T-helper 1 cell treated with Interleukin-12 subunit alpha and Interleukin-12 subunit beta and Interleukin-4 antibody, amounts not matched to agents 30 μg/mL and 1 μg/mL, for 36 hours (primary cell): ENCODE data around the gene KCNG2.

ENCODE experiments used
- H3K27ac Mint-ChIP-seq: one replicate; pipeline ENCODE4 v1.8.0; 2021; ENCODE audit warnings: mild to moderate bottlenecking, mixed read lengths
- H3K27me3 Mint-ChIP-seq: one replicate; pipeline ENCODE4 v1.8.0; 2021; ENCODE audit warnings: low read depth, mixed read lengths
- H3K36me3 Mint-ChIP-seq: one replicate; pipeline ENCODE4 v1.8.0; 2021; ENCODE audit warnings: low read depth, mixed read lengths
- H3K4me1 Mint-ChIP-seq: one replicate; pipeline ENCODE4 v1.8.0; 2021; ENCODE audit warnings: low read depth, mixed read lengths
- H3K4me3 Mint-ChIP-seq: one replicate; pipeline ENCODE4 v1.8.0; 2021; ENCODE audit warnings: mild to moderate bottlenecking, moderate library complexity, mixed read lengths
- H3K9me3 Mint-ChIP-seq: one replicate; pipeline ENCODE4 v1.8.0; 2021; ENCODE audit warnings: mixed read lengths

Gene KCNG2

DNA sequence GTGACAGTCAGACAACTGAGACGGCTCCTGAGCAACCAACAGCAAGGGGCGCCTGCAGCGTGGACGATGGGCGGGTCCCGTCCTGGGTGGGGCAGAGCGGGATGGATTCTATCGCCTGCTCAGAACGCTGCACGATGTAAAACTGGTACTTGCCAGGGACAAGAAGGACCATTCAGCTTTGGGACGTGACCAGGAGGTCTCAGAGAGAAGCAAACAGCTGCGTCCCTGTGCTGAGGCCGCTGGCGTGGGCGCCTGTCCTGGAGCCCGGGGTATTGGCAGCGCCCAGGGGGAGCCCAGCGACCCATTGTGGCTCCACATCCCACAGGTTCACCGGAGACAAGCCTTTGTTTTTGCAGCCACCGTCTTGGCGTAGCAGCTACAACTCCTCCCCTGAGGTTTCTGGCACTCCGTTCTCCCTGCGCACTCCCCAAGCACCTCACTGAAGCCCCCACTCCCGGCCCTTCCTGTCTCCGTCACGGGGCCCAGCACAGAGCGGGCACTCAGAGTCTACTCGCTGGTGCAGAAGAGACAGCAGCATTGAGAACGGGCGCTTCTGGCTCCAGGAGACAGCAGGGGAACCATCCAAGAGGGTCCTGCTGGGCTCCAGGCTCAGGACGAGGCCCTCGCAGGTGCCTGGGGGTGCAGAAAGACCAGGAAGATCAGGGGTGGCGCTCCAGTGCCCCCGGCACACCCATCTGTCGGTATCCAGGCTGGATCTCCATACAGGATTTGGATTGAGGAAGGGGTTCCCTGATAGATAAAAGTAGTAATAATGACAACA lies 22.1 kb upstream of the KCNG2 start:
- H3K27ac Mint-ChIP-seq: no peak overlapping the region
- no peak overlapping the region for H3K4me3 Mint-ChIP-seq
- no peaks in the 10 kb centered on the region for H3K4me1 Mint-ChIP-seq
- H3K36me3 Mint-ChIP-seq: no peaks in the 10 kb centered on the region
- no peaks in the 10 kb centered on the region for H3K9me3 Mint-ChIP-seq
- no peaks in the 10 kb centered on the region for H3K27me3 Mint-ChIP-seq

DNA sequence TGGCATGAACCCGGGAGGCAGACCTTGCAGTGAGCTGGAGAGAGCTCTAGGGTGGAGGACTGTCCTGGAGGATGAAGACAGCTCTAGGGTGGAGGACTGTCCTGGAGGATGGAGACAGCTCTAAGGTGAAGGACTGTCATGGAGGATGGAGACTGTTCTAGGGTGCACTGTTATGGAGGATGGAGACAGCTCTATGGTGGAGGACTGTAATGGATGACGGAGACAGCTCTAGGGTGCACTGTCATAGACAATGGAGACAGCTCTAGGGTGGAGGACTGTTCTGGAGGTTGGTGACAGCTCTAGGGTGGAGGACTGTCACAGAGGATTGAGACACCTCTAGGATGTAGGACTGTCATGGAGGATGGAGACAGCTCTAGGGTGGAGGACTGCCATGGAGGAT lies 21.1 kb upstream of the KCNG2 start:
- H3K27me3 Mint-ChIP-seq: no peaks in the 10 kb centered on the region
- H3K9me3 Mint-ChIP-seq: no peaks in the 10 kb centered on the region
- no peaks in the 10 kb centered on the region for H3K4me1 Mint-ChIP-seq
- H3K4me3 Mint-ChIP-seq: no peak overlapping the region
- H3K27ac Mint-ChIP-seq: no peak overlapping the region
- H3K36me3 Mint-ChIP-seq: no peaks in the 10 kb centered on the region

GRCh38 chr18:79778291-79778791 lies 19.4 kb upstream of the KCNG2 start:
- no peak overlapping the region for H3K4me3 Mint-ChIP-seq
- no peaks in the 10 kb centered on the region for H3K27me3 Mint-ChIP-seq
- no peaks in the 10 kb centered on the region for H3K4me1 Mint-ChIP-seq
- no peaks in the 10 kb centered on the region for H3K9me3 Mint-ChIP-seq
- no peak overlapping the region for H3K27ac Mint-ChIP-seq
- no peaks in the 10 kb centered on the region for H3K36me3 Mint-ChIP-seq

DNA sequence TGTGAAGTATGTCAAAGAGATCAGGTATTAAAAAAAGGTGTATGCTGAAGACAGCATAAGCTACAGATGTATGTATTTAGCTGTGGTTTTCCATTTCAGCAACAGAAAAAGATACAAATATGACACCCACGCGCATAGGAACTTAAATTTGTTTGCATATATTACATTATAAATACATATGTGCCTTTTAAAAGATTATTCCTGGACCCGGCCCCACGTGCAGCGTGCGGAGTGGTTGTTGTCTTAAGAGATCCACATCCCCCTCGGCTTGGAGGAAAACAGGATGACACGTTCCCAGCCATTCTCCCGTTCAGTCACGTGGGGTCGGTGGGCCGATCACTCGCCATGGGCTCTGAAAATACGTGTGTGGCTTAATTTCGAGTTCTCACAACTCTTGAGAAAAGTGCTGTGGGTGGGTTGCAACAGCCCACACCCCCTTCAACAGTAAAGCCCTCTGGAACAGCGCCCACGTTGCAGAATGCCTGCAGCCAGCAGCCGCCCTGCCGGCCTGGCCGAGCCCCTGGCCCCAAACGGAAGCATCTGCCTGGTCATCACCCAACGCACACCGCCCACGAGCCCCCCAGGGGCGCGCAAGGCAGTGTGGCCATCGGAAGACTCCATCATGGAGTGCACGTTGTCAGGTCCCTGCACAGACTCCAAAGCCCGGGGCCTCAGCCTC lies 18.6 kb upstream of the KCNG2 start:
- Mint-ChIP-seq H3K27ac (no peak overlapping the region), H3K4me3 (no peak overlapping the region), H3K36me3 (no peaks in the 10 kb centered on the region), H3K4me1 (no peaks in the 10 kb centered on the region), H3K27me3 (no peaks in the 10 kb centered on the region), H3K9me3 (no peaks in the 10 kb centered on the region)

DNA sequence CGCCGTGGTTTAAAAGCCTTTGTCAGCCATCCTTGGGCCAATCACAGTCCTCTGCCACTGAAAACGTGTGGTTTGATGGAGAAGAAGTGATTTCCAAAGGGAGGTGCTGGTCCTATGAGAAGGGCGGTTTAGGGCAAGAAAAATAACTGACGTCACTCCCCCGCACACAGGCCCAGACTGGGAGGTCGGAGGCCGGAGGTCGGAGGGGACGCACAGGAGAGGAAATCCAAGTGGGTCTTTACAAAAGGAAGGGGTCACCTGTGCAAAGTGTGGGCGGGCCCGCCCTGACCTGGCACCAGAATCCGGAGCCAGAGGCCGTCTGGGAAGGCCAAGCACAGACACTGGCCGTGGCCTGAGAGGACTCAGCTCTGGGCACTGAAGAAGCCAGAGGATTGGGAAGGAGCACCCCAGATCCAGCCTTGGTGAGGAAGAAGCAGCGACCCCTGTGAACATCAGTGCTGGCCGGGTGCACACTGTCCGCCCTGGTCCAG lies 18.0 kb upstream of the KCNG2 start:
- Mint-ChIP-seq H3K27me3 (no peaks in the 10 kb centered on the region), H3K9me3 (no peaks in the 10 kb centered on the region), H3K27ac (no peak overlapping the region), H3K4me3 (no peak overlapping the region), H3K4me1 (no peaks in the 10 kb centered on the region), H3K36me3 (no peaks in the 10 kb centered on the region)

GRCh38 chr18:79780547-79780946 lies 17.2 kb upstream of the KCNG2 start:
- H3K27me3 Mint-ChIP-seq: no peaks in the 10 kb centered on the region
- H3K36me3 Mint-ChIP-seq: no peaks in the 10 kb centered on the region
- H3K4me3 Mint-ChIP-seq: no peak overlapping the region
- H3K27ac Mint-ChIP-seq: no peak overlapping the region
- no peaks in the 10 kb centered on the region for H3K4me1 Mint-ChIP-seq
- no peaks in the 10 kb centered on the region for H3K9me3 Mint-ChIP-seq

DNA sequence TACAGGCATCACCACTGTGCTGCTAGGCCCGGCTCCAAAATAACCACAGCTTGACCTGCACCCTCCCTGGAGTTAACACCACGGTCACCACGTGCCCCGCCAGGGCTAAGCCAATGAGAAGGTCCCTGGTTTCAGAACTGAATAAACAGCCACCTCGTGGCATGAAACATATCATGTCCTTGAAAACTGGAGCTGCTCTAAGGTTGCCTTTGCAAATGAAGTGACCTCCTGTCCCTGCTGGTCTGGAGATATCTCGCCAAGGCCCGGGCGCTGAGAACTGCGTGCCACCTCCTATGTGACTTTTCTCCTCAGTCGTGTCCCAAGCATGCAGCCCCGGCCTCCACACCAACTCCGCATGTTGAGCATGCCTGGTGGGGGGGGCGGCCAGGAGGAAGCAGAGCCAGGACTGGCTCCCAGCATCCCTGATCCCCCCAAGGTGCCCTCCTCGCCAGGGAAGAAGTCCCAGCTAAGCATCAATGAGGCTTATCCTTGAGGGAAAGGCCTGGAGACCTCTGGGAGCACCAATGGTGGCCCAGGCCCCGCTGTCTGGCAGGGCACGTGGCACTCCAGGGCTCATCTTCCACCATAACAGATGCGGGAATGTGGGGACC lies 16.3 kb upstream of the KCNG2 start:
- no peak overlapping the region for H3K4me3 Mint-ChIP-seq
- H3K27ac Mint-ChIP-seq: no peak overlapping the region
- H3K27me3 Mint-ChIP-seq: peaks cover 3% of the 10 kb centered on the region
- H3K9me3 Mint-ChIP-seq: no peaks in the 10 kb centered on the region
- H3K36me3 Mint-ChIP-seq: no peaks in the 10 kb centered on the region
- no peaks in the 10 kb centered on the region for H3K4me1 Mint-ChIP-seq

- no peak overlapping the region for H3K4me3 Mint-ChIP-seq
- no peaks in the 10 kb centered on the region for H3K36me3 Mint-ChIP-seq
- H3K27ac Mint-ChIP-seq: no peak overlapping the region
- H3K9me3 Mint-ChIP-seq: no peaks in the 10 kb centered on the region
- H3K27me3 Mint-ChIP-seq: peaks cover 15% of the 10 kb centered on the region
- H3K4me1 Mint-ChIP-seq: no peaks in the 10 kb centered on the region
These were observed 15.0 kb upstream of the KCNG2 start for GRCh38 chr18:79782566-79783308.

GRCh38 chr18:79784071-79784913 lies 13.4 kb upstream of the KCNG2 start:
- no peaks in the 10 kb centered on the region for H3K36me3 Mint-ChIP-seq
- no peak overlapping the region for H3K4me3 Mint-ChIP-seq
- peaks cover 20% of the 10 kb centered on the region for H3K27me3 Mint-ChIP-seq
- no peaks in the 10 kb centered on the region for H3K9me3 Mint-ChIP-seq
- no peaks in the 10 kb centered on the region for H3K4me1 Mint-ChIP-seq
- no peak overlapping the region for H3K27ac Mint-ChIP-seq

DNA sequence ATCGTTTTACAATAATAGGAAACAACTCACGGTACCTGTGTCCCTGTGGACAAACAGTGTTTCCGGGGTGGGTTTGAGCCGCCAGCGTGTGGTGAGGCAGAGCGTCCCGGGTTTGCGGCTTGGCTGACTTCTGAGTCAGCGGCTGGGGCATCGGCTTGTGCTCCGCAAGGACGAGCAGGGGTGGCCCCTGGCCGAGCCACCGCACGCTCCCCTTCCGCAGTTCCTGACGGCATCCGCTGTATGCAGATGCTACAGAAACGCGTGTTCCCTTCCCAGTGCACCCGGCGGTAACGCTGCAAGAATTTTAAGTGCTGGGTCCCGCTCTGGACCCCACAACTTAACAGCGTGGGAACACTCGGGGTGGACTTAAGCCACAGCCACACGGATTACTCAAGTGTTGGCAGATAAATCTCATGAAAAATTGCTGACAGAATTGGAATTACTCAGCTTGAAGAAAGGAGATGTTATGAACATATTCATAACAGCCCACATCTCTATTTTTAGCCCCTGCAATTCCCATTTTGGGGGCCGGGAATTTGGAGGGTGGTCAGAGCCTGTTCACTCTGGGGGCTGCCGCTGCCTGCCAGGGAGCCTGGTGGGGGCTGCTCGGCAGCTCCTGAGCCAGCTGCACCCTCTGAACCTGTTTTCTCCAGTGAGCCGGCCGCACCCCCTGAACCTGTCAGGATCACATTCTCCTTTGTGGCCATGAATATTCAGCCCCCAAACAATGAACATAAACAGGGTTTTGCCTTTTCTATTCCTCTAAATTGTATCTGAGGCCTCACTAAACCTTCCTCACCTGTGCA lies 12.6 kb upstream of the KCNG2 start:
- peaks cover under 1% of the 10 kb centered on the region for H3K4me1 Mint-ChIP-seq
- no peaks in the 10 kb centered on the region for H3K9me3 Mint-ChIP-seq
- H3K4me3 Mint-ChIP-seq: no peak overlapping the region
- peaks cover 23% of the 10 kb centered on the region for H3K27me3 Mint-ChIP-seq
- no peak overlapping the region for H3K27ac Mint-ChIP-seq
- no peaks in the 10 kb centered on the region for H3K36me3 Mint-ChIP-seq

DNA sequence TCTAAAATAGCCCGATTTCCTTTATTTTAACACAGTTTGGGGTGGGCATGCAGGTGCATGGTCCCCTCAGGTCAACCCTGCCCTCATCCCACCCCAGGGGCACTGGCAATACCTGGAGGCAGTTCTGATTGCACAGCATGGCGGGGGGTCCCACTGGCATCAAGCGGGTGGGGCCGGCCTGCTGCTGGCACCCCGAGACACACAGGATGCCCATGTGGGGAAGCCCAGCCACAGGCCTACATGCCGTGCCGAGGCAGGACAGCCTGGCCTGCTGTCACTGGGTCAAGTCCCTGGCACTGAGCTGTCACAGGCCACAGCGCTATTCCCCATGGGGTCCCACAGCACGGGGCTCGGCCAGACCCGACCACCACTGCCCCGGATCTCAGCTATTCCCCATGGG lies 11.9 kb upstream of the KCNG2 start:
- Mint-ChIP-seq H3K27me3 (peaks cover 30% of the 10 kb centered on the region), H3K36me3 (no peaks in the 10 kb centered on the region), H3K4me3 (no peak overlapping the region), H3K4me1 (peaks cover 3% of the 10 kb centered on the region), H3K9me3 (no peaks in the 10 kb centered on the region), H3K27ac (no peak overlapping the region)

DNA sequence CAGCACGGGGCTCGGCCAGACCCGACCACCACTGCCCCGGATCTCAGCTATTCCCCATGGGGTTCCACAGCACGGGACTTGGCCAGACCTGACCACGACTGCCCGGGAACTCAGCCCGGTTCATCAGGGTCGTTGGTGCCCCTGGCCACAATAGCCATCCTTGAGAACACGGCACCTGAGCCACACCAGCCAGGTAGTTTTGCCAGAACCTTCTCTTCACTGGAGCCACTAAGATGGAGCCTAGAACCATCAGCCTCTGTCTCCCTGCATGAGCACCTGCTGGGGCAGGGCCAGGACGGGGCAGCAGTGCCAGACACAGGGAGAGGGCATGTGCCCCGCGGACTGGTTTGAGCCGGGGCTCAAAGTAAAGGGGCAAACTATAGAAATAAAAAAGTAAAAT lies 11.4 kb upstream of the KCNG2 start:
- peaks cover 4% of the 10 kb centered on the region for H3K4me1 Mint-ChIP-seq
- H3K27me3 Mint-ChIP-seq: peaks cover 35% of the 10 kb centered on the region
- H3K4me3 Mint-ChIP-seq: no peak overlapping the region
- H3K27ac Mint-ChIP-seq: no peak overlapping the region
- H3K36me3 Mint-ChIP-seq: no peaks in the 10 kb centered on the region
- no peaks in the 10 kb centered on the region for H3K9me3 Mint-ChIP-seq
